HUDEP-2 (cell line): ENCODE data around the gene ETFRF1.

Experiments
- DNase-seq, 76 experiments: peaks; one replicate each; lab custom pipeline; 2025; ENCODE audit not compliant: unreplicated experiment in 76 of 76; lab: John Stamatoyannopoulos, UW

Gene ETFRF1, protein sequence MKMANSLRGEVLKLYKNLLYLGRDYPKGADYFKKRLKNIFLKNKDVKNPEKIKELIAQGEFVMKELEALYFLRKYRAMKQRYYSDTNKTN

DNA sequence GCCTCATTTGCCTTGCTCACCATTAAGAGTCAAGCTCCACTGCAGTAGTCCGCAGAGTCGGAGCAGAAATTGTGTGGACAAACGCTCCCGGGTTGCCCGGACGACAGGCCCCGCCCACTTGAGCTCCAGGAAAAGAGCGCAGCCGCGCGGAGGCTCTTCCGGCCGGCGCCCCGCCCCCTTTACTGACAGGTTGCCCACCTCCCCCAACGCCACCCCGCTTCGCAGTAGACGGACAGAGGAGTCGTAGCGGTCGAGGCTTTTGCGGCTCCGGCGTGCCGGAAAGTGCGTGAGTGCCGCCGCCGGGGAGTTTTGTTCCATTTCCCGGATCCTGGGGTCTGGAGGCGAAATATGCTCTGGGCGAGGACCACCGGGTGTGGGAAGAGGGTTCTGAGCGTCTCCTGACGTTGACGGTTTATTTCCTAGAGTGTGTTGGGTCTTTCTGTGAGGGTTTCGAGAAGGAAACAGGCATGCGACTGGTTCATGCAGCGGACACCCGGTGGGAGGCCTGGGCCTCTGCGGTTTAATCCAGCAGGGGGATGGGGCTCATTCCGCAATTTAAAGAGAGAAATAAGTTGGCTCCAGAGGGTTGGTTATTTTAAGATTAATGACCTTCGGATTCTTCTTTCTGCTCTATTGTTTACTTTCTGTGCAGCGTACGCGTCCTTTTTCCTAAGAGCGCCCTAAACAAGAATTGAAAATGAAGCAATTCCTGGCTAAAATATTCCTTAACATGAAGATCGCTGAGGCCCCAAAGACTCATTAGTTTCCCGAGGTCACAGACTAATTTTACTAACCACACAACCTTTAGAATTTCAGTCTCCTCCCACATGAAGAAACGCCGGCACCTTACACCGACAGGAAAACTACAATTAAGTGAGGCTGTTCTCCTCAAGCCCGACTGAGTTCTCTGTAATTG, at the start of gene ETFRF1, which contains the start of gene DNAI7:
TSS of gene ETFRF1 (plus strand) at position 182 of the 916 bp plus-strand sequence. CDS start 8,720 bp downstream, outside the sequence.
TSS of gene DNAI7 (minus strand) at position 105 of the 916 bp plus-strand sequence. CDS start at position 23, 82 bp downstream.
- peak; percentile 17 to 98 (median 93) for DNase-seq

DNA sequence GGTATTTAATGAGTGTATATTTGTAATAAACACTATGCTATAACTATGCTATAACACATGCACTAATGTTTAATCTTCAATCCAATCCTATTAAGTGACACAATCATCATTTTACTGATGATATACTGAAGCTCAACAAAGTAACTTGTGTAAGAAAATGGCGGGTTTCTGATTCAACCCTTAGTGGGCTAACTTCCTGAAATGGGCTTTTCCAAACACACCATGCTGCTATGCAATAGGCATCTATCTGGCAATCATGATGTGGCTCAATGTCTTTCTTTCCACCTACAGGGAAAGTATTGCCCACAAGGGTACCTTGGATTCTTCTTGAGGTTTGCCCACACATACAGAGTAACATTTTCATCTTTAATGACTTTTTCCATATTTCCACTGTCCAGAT, 48.4 kb upstream of the ETFRF1 start:
- DNase-seq, result no peak

DNA sequence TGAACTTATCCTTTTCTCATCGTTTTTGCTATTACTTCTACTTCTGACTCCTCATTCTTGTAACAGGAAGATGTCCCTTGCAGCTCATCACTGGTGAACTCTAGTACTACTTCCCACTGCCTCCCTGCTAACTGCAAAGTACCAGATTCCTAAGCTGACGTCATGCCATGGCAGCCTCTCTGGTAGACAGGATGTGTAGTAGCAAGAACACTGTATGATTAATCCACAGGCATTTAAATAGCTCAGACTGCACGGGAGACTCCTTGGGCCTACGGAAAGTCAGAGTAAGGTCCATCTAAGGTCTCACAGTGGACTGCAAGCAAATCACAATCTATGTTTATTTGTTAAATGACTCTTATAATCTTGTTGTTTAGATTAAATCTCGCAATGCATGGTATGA, 43.6 kb upstream of the ETFRF1 start:
- no peak for DNase-seq

DNA sequence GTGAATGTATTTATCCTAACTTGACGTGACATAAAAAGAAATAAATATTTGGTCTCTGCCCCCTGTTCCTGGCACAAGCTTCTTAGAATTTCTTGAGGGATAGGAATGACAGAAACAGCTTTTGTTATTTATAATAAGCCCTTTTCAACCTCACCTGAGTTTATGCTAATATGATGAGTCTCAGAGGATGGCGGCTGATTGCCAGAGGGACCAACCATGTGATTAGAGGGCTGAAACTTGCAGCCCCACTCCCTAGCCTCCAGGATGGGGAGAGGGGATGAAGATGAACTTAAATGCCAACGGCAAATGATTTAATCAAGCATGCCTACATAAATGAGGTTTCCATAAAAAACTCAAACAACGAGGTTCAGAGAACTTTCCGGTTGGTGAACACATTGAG, 43.0 kb upstream of the ETFRF1 start:
- DNase-seq, result no peak

DNA sequence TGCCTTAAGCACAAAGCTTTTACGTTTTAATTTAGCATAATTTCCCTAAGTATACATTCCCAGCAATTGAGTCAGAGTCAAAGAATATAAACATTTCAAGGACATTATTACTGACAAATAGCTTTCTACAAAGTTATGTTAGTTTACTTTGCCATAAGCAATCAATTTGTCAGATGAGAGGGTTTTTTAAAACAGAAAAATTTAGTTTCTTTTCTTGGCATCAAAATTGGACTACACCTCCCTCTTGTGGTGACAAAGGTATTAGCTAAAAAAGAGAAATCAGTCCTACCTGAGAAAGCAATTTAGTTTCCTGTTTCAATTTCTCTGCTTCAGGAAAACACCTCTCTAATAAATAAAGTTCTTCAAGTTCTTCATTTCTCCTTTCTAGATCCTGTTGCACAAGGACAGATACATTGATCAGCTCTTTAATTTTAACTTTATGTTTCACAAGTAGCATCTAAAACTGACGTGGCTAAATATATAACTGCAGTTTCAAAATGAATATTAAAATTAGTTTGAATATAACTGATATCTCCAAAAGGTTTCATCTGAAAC, 39.9 kb upstream of the ETFRF1 start:
- peak in 7 of 76 experiments; percentile 1 to 32 (median 5) for DNase-seq

DNA sequence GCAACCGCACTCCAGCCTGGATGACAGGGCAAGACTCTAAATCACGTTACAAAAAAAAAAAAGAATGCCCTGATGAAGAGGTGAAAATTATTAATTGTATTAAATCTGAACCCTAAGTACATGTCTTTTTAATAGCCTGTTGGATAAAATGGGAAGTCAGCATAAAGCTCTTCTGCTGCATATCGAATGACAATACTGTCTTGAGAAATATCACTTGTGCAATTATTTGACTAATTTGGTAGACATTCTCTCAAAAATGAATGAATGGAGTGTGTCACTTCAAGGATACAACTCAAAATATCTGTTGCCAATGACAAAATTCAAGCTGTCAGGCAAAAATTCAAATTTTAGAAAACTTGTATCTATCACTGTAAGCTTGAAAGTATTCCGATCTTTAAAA, 39.0 kb upstream of the ETFRF1 start:
- no peak for DNase-seq

DNA sequence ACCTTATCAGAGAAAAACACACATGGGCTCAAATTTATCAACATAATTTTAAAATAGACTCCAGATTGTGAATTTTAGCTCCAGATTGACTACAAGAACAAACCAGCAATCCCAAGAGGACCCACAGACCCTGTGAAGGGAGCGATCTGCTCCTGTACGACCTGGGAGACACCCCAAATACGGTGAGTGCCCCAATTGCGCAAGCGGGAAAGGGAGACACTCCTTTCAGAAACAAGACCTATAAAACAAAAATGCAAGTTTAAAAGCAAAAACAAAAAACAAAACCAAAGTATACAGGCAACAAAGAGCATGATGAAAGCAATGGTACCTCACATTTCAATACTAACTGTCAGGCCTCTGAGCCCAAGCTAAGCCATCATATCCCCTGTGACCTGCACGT, 32.2 kb upstream of the ETFRF1 start:
- DNase-seq, result no peak

DNA sequence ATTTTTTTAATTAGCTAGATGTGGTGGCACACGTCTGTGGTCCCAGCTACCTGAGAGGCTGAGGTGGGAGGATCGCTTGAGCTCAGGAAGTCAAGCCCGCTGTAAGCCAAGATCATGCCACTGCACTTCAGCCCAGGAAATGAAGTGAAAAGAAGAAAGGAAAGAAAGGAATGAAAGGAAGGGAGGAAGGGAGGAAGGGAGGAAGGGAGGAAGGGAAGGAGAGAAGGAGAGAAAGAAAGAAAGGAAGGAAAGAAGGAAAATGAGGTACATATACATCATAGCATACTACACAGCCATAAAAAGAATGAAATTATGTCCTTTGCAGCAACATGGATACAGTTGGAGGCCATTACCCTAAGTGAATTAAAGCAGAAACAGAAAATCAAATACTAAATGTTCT, 12.3 kb upstream of the ETFRF1 start:
- no peak for DNase-seq

DNA sequence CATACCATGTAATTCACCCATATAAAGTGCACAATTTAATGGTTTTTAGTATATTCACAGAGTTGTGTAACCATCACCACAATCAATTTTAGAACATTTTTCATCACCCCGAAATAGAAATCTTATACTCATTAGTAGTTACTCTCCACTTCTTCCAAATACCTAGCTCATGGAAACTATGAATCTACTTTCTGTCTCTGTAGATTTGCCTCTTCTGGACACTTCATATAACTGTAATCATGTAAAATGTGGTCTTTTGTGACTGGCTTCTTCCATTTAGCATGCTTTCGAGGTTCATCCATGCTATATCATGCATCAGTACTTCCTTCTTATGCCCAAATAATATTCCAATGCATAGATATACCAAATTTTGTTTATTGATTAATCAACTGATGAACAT, 10.9 kb upstream of the ETFRF1 start:
- no peak for DNase-seq

DNA sequence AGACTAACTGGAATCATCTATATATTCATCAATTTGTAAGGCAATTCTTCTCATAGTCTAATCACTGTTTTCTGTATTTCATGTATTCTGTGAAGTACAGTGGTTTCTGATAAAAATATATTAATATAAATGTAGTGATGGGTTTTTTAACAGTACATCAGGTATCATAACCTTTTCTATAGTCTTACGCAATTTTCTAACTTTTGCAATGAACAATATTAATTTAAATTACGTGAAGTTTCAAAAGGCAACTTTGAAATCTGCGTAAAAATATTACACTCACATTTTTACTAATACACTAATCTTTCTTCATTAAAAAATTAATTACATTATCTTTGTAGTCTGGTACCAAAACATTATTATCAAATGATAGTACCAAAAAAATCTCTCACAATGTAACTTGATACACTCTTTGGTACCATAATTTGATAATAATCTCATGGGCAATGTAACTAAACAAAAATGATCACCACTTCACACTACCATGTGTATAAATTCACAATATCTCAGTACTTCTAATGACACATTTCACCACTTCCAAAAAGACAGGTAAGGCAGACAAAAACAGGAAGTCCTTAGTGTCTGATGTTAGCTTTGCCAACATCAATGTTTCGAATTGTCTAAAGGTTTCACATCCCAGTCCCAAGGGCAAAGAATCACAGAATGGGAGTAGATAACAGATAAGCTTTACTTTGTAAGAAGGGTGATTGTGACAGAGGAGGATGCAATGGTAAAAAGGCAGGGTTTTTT, 8.8 kb upstream of the ETFRF1 start:
- no peak for DNase-seq

DNA sequence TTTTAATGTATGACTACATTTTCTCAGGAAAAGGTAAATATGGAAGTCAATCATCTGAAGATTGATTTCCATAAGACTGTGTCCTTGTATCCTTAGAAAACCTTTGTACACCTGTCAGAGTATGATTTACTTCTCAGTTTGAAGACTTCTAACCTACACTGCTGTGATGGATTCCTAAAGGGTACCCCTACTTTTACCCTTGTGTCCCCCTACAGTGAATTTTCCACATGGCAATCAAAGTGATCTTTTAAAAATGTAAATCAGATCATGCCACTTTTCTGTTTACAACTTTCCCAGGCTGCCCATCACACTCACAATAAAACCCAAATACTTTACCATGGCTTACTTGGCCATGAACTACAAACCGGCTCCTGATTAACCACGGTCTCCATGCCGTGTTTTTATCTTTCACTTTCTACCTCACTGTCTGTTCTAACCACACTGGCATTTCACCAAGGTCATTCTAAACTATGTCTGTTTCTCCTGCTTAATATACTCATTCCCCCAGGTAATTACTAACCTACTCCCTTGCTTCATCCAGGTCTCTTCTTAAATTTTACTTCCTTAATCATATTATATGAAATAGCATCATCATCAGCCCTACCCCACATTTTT, 8.1 kb upstream of the ETFRF1 start:
- no peak for DNase-seq

DNA sequence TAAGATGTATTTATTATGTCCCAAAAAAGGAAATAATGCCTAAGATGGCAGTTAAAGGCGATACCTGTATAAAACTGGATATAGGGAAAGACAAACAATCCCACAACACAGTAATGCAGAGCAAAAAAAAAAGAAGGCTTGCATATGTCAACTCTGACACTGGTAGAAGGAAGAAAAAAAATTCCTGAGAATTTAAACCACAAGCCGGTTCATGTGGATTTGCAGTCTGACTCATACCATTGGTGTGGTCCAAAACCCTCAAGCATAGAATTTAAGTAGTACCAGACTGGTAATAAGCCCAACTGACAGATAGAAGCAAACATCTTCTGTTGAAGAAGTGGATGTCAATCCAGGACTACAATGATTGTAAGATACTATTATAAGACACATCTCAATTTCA, 7.3 kb upstream of the ETFRF1 start:
- DNase-seq, result no peak

DNA sequence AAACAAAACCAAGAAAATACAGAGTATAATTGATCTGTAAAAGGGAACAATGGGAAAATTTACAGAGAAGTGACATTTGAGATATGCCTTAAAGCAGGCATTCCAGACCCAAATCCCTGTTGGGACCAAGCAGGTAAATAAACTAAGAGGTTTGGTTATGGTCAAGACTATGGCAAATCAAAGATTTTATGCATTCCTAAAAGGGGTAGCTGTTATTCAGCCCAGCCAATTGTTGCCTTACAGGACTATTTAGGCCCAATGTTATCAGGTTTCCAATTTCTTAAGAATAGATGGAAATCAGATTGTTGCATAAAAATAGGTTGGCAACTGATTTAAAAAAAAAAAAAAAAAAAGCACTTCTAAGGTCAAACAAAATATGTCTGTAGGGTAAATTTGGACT, 5.4 kb upstream of the ETFRF1 start:
- DNase-seq, result no peak

DNA sequence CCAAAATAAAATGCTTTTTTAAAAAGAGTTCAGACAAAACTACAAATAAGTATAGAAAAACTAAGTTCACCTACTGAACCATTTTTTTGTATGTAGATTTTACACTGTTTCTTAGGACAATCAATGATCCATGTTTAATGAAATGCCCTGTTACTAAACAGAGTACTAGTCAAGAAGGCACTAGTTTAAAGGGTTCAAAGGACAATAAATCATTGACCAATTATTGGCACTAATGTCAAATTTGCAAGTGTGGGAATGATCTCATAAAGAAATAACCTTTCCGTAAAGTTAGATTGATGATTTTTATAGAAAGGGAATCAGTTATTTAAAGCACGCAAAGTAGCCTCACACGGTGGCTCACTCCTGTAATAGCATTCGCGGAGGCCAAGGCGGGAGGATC, 4.2 kb upstream of the ETFRF1 start:
- no peak for DNase-seq

DNA sequence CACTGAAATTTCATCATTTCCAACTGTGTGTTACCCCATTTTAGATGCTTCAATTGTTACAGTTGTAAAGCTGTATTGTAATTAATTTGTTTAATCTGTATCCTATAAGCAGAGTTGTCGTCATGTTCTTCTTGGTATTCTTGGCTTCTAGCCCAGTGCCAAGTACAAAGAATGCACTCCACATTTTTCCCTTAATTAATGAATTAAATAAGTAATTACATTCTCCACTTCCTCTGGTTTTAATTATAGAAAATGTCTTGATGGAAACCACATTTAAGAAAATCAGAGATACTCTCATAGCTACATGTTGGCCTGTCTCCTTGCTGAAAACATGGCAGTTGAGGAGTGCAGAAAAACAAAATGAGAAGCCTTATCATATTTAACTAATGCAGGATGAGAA, 823 bp upstream of the ETFRF1 start:
- no peak for DNase-seq

DNA sequence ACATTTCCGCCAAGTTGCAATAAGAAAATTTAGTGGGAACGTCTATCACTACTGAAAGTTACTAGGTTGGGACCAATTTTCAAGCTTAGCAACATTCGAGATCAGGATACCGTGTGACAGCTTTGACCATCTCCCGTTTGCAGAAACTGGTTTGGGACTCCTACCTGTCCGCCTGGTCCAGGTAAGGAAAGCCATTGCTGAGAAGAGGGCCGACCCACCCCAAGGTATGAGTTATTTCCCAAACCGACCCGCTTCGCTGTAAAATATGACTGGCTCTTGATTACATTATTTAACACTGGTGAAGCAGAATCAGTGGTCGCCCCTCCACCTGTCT, 348 bp upstream of the ETFRF1 start:
- no peak for DNase-seq

DNA sequence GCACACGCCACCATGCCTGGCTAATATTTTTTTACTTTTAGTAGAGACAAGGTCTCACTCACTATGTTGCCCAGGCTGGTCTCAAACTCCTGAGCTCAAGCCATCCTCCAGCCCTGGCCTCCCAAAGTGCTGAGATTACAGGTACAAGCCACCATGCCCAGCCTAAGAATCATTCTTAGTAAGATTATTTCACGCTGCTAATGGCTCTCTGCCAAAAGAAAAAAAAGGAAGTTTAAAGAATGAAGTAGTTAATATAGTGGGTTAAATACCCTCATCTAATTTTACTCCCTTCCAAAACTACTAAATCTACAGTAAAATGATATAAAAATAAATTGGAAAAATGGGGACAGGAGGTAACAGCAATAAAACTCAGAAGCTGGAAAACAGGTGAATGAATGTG, 2.6 kb downstream of the ETFRF1 start:
- DNase-seq, result no peak

DNA sequence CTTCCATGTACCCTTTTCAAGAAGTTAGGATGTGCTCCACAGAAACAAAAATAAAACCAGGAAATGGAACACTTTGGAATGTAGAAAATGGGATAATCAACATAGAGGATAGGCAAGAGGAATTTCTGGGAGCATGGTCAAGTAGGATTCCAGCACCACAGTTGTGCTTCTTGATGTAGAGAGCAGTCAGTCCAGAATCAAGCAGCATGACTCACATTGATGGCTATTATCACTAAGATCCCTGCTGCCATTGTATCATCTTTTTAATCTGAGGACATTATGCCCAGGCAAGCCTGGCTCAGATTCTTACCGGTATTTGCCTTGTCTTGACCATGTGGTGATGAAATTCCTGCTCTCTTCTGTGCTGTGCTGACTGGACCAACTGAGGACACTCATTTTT, 5.7 kb downstream of the ETFRF1 start:
- DNase-seq, result no peak

DNA sequence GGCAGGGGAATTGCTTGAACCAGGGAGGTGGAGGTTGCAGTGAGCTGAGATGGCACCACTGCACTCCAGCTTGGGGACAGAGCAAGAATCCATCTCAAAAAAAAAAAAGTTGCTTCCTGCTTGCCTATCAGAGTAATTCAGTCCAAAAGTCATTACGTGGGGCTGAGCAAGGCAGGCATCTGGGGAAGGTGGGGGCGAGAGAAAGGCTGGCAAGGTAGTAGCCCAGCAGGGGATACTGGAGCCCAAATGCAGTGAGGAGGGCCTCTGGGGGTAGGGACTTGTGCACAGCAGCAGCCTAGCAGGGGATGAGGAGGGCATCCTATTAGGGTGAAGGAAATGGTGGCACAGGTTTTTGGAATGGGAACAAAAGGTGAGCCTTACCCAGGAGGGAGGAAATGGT, 7.1 kb downstream of the ETFRF1 start:
- no peak for DNase-seq

DNA sequence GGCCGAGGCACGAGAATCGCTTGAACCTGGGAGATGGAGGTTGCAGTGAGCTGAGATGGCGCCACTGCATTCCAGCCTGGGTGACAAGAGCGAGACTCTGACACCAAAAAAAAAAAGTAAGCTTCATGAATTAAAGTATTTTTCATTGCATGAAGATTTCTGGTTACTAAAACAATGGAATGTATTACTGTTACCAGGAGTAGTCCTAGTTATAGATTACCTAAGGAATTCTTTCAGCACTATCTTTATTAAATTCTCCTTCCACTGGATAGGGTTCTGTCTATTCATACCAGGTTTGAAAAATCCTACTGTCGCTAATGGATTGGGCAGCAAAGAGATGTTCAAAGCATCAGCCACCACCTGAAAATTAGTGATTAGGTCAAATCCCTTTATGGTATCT, 12.4 kb downstream of the ETFRF1 start:
- no peak for DNase-seq

DNA sequence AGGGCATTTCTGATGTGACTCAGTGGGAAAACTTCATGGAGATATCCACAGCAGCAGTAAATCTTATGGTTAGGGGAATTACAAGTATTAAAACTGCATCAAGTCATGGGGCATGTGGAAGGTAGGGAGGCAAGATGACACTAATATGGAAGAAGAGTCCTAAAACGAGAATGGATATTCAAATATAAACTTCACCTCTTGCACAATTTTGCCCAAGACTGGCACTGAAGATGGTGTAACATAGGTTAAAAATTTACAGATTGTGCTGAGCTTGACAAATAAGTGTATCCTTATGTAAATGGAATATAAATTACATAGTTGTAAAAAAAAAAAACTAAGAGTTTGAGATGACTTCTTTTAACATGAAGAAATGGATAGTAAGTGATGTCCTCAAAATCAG, 12.8 kb downstream of the ETFRF1 start:
- DNase-seq, result no peak
